HEK293 (cell line): ENCODE results near the gene SLC38A4.

Source experiments
- CTCF ChIA-PET: fragments of 350-600 bp; formaldehyde crosslinking; extraction: SDS; loops from one replicate; lab custom pipeline; 2021; ENCODE audit warnings: antibody characterized with exemption; lab: Yijun Ruan, JAX
- POLR2A ChIA-PET: fragments of 300-600 bp; formaldehyde crosslinking; extraction: SDS; loops from one replicate; lab custom pipeline; 2020; ENCODE audit warnings: antibody characterized with exemption, inconsistent platforms; lab: Yijun Ruan, JAX
- H3K27ac ChIP-seq: fragments of 200-500 bp; sonication (Bioruptor generic); 2 replicates; pipeline ENCODE4 v1.5.1; 2014; ENCODE audit warnings: low read depth, low read length, control low read depth, inconsistent platforms; ENCODE audit errors: extremely low read depth
- H3K36me3 ChIP-seq, 2 experiments: fragments of 200-500 bp in 1 of 2; sonication (Bioruptor generic) in 1 of 2; 1 replicate in 1 of 2; 2 replicates in 1 of 2; pipeline ENCODE4 v1.5.1; 2014 to 2017; ENCODE audit warnings: inconsistent platforms in 2 of 2, low read length in 2 of 2; ENCODE audit not compliant: control insufficient read depth in 2 of 2, insufficient read depth in 1 of 2
- H3K4me1 ChIP-seq: fragments of 200-500 bp; sonication (Bioruptor generic); 2 replicates; pipeline ENCODE4 v1.5.1; 2014; ENCODE audit warnings: mild to moderate bottlenecking, low read length, inconsistent platforms; ENCODE audit not compliant: control insufficient read depth, insufficient read depth
- H3K4me3 ChIP-seq: 2 replicates; pipeline ENCODE4 v1.5.1; 2011; ENCODE audit warnings: low read depth, mild to moderate bottlenecking, control low read depth, low read length, moderate library complexity
- H3K9me3 ChIP-seq: fragments of 200-500 bp; sonication (Bioruptor generic); 2 replicates; pipeline ENCODE4 v1.5.1; 2014; ENCODE audit warnings: low read depth, low read length, inconsistent platforms; ENCODE audit not compliant: control insufficient read depth, insufficient read depth
- CTCF ChIP-seq: fragments of 450-650 bp; formaldehyde crosslinking; IDR thresholded peaks from 2 replicates; pipeline ENCODE4 v1.5.1; 2016; ENCODE audit warnings: missing biosample characterization, missing genetic modification characterization
- EGR2 ChIP-seq: fragments of 450-650 bp; formaldehyde crosslinking; IDR thresholded peaks from 2 replicates; pipeline ENCODE4 v1.5.1; 2016; ENCODE audit warnings: low read depth, missing biosample characterization, missing genetic modification characterization
- FEZF1 ChIP-seq: fragments of 450-650 bp; formaldehyde crosslinking; IDR thresholded peaks from 2 replicates; pipeline ENCODE4 v1.5.1; 2016; ENCODE audit warnings: missing biosample characterization, missing genetic modification characterization
- GLIS1 ChIP-seq: fragments of 450-650 bp; formaldehyde crosslinking; IDR thresholded peaks from 2 replicates; pipeline ENCODE4 v1.5.1; 2016; ENCODE audit warnings: missing biosample characterization, missing genetic modification characterization
- GLIS2 ChIP-seq: fragments of 450-650 bp; formaldehyde crosslinking; IDR thresholded peaks from 2 replicates; pipeline ENCODE4 v1.5.1; 2016; ENCODE audit warnings: missing biosample characterization, missing genetic modification characterization
- HIC1 ChIP-seq: fragments of 450-650 bp; formaldehyde crosslinking; IDR thresholded peaks from 2 replicates; pipeline ENCODE4 v1.5.1; 2016; ENCODE audit warnings: missing biosample characterization, missing genetic modification characterization
- KLF1 ChIP-seq: fragments of 450-650 bp; formaldehyde crosslinking; IDR thresholded peaks from 2 replicates; pipeline ENCODE4 v1.5.1; 2016; ENCODE audit warnings: missing biosample characterization, missing genetic modification characterization
- KLF10 ChIP-seq: fragments of 450-650 bp; IDR thresholded peaks from 2 replicates; pipeline ENCODE4 v1.5.1; 2018; ENCODE audit warnings: missing biosample characterization, mild to moderate bottlenecking, missing genetic modification characterization
- PRDM4 ChIP-seq: fragments of 450-650 bp; formaldehyde crosslinking; IDR thresholded peaks from 2 replicates; pipeline ENCODE4 v1.5.1; 2017; ENCODE audit warnings: missing biosample characterization, missing genetic modification characterization
- SP3 ChIP-seq: fragments of 450-650 bp; formaldehyde crosslinking; IDR thresholded peaks from 2 replicates; pipeline ENCODE4 v1.5.1; 2016; ENCODE audit warnings: missing biosample characterization, missing genetic modification characterization
- ZEB2 ChIP-seq: fragments of 450-650 bp; formaldehyde crosslinking; IDR thresholded peaks from 2 replicates; pipeline ENCODE4 v1.5.1; 2016; ENCODE audit warnings: missing biosample characterization, missing genetic modification characterization
- ZFHX2 ChIP-seq: fragments of 450-650 bp; formaldehyde crosslinking; conservative IDR thresholded peaks from 2 replicates; pipeline ENCODE4 v1.5.1; 2016; ENCODE audit warnings: missing biosample characterization, missing genetic modification characterization
- ZIC2 ChIP-seq: fragments of 450-650 bp; formaldehyde crosslinking; IDR thresholded peaks from 2 replicates; pipeline ENCODE4 v1.5.1; 2016; ENCODE audit warnings: missing biosample characterization, missing genetic modification characterization
- ZNF19 ChIP-seq: fragments of 450-650 bp; formaldehyde crosslinking; IDR thresholded peaks from 2 replicates; pipeline ENCODE4; 2016; ENCODE audit warnings: missing biosample characterization, missing genetic modification characterization, low read depth
- ZNF26 ChIP-seq: fragments of 450-650 bp; formaldehyde crosslinking; IDR thresholded peaks from 2 replicates; pipeline ENCODE4 v1.5.1; 2016; ENCODE audit warnings: missing biosample characterization, missing genetic modification characterization
- ZNF335 ChIP-seq: fragments of 450-650 bp; formaldehyde crosslinking; conservative IDR thresholded peaks from 2 replicates; pipeline ENCODE4 v1.5.1; 2016; ENCODE audit warnings: missing biosample characterization, missing genetic modification characterization
- ZNF341 ChIP-seq: fragments of 450-650 bp; formaldehyde crosslinking; IDR thresholded peaks from 2 replicates; pipeline ENCODE4; 2016; ENCODE audit warnings: low read depth, missing biosample characterization, missing genetic modification characterization
- ZNF433 ChIP-seq: fragments of 450-650 bp; formaldehyde crosslinking; IDR thresholded peaks from 2 replicates; pipeline ENCODE4 v1.5.1; 2016; ENCODE audit warnings: missing biosample characterization, missing genetic modification characterization, low read depth
- ZNF529 ChIP-seq: fragments of 450-650 bp; formaldehyde crosslinking; IDR thresholded peaks from 2 replicates; pipeline ENCODE4 v1.5.1; 2017; ENCODE audit warnings: missing genetic modification characterization, missing biosample characterization; ENCODE audit not compliant: insufficient replicate concordance
- ZNF610 ChIP-seq: fragments of 450-650 bp; formaldehyde crosslinking; IDR thresholded peaks from 2 replicates; pipeline ENCODE4 v1.5.1; 2016; ENCODE audit warnings: missing biosample characterization, missing genetic modification characterization, borderline replicate concordance
- ZNF747 ChIP-seq: fragments of 450-650 bp; formaldehyde crosslinking; IDR thresholded peaks from 2 replicates; pipeline ENCODE4 v1.5.1; 2016; ENCODE audit warnings: missing biosample characterization, missing genetic modification characterization
- ZNF791 ChIP-seq: fragments of 450-650 bp; formaldehyde crosslinking; IDR thresholded peaks from 2 replicates; pipeline ENCODE4 v1.5.1; 2016; ENCODE audit warnings: missing biosample characterization, missing genetic modification characterization
- TF ChIP-seq, protein P1 (sequence below): fragments of 450-650 bp; formaldehyde crosslinking; optimal IDR thresholded peaks from 2 replicates; pipeline ENCODE3; 2016; ENCODE audit warnings: missing biosample characterization, mild to moderate bottlenecking, missing genetic modification characterization
- TF ChIP-seq, protein P2 (sequence below): fragments of 450-650 bp; formaldehyde crosslinking; IDR thresholded peaks from 2 replicates; pipeline ENCODE4 v1.5.1; 2016; ENCODE audit warnings: missing biosample characterization, missing genetic modification characterization

The SLC38A4 gene

GRCh38 chr12:46825591-46826414, at the start of gene SLC38A4:
Gene SLC38A4, minus strand, starts transcription at chr12:46825997. Its CDS starts 32,926 bp downstream, at chr12:46793071.
- no peaks in the 10 kb centered on the region for H3K4me1 ChIP-seq
- no peak within 1 kb of the TSS for H3K27ac ChIP-seq
- no peaks in the 10 kb centered on the region for H3K36me3 ChIP-seq
- peak; percentile 71 for TF ChIP-seq GLIS1 (tag by site-specific recombination)
- peak; percentile 49; the same call in 1 of the 2 replicates for TF ChIP-seq ZFHX2 (tag by site-specific recombination)
- TF ChIP-seq KLF10 (tag by site-specific recombination): no peak
- no peak for TF ChIP-seq ZNF19
- no peak for TF ChIP-seq HIC1 (tag by site-specific recombination)
- peak; percentile 44; the same call in 1 of the 2 replicates for TF ChIP-seq EGR2 (tag by site-specific recombination)
- TF ChIP-seq CTCF: peak; percentile 75
- peak; percentile 93 for TF ChIP-seq ZNF335
- TF ChIP-seq, protein P1, sequence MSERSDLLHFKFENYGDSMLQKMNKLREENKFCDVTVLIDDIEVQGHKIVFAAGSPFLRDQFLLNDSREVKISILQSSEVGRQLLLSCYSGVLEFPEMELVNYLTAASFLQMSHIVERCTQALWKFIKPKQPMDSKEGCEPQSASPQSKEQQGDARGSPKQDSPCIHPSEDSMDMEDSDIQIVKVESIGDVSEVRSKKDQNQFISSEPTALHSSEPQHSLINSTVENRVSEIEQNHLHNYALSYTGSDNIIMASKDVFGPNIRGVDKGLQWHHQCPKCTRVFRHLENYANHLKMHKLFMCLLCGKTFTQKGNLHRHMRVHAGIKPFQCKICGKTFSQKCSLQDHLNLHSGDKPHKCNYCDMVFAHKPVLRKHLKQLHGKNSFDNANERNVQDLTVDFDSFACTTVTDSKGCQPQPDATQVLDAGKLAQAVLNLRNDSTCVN (tag by site-specific recombination): peak; percentile 55
- 0 out of 2 replicates have a peak, but pooled peaks have one; percentile 22 for TF ChIP-seq SP3 (tag by site-specific recombination)
- peak; percentile 85 for TF ChIP-seq GLIS2 (tag by site-specific recombination)
- TF ChIP-seq KLF1 (tag by site-specific recombination): 0 out of 2 replicates have a peak, but pooled peaks have one; percentile 30
- peak; percentile 56 for TF ChIP-seq ZIC2 (tag by site-specific recombination)
- peak; percentile 39 for TF ChIP-seq ZNF341
- TF ChIP-seq, all 188 proteins: peak for 11
- Histone ChIP-seq H3K9me3 (no peaks in the 10 kb centered on the region), H3K4me3 (peak within 1 kb of the TSS; percentile 46)
- ChIA-PET POLR2A (no interaction called here), CTCF (no interaction called here)

DNA sequence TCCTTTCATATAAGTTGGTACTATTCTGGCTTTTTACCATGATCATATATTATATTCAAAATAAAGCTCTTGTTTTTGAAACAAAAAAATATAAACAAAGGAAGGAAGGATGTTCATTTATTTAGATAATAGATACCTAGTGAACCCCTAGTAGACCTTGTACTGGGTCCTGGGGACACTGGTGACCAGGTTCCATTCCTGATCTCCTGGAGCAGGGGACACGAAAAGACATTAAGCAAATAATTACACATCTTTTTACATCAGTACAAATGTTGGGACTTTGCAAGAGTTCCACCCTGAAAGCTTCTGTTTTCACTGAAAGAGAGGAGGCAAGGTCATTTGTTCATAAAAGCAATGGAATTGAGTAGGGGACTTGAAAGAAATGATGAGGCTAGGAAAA, 49.3 kb upstream of the SLC38A4 start:
- CTCF ChIA-PET: interaction anchor here (0.7 kb wide), 1 partner anchor 30 kb away, joined by 3 read pairs; no protein-coding TSS in a partner anchor
- no peaks in the 10 kb centered on the region for H3K36me3 ChIP-seq
- no peak overlapping the region for H3K4me3 ChIP-seq
- H3K4me1 ChIP-seq: no peaks in the 10 kb centered on the region
- POLR2A ChIA-PET: no interaction called here
- H3K27ac ChIP-seq: no peak overlapping the region
- no peaks in the 10 kb centered on the region for H3K9me3 ChIP-seq
- TF ChIP-seq ZNF529 (tag by site-specific recombination) (no peak), ZNF791 (tag by site-specific recombination) (no peak), ZNF610 (tag by site-specific recombination) (no peak), ZEB2 (tag by site-specific recombination) (no peak), FEZF1 (tag by site-specific recombination) (no peak), ZNF26 (no peak), ZNF433 (tag by site-specific recombination) (no peak), PRDM4 (tag by site-specific recombination) (no peak), ZNF747 (no peak)
- TF ChIP-seq, protein P2, sequence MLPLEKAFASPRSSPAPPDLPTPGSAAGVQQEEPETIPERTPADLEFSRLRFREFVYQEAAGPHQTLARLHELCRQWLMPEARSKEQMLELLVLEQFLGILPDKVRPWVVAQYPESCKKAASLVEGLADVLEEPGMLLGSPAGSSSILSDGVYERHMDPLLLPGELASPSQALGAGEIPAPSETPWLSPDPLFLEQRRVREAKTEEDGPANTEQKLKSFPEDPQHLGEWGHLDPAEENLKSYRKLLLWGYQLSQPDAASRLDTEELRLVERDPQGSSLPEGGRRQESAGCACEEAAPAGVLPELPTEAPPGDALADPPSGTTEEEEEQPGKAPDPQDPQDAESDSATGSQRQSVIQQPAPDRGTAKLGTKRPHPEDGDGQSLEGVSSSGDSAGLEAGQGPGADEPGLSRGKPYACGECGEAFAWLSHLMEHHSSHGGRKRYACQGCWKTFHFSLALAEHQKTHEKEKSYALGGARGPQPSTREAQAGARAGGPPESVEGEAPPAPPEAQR: no peak
